ENCODE measurements around the gene TLR7. TPM values are rescaled to one million over a fixed set of nuclear protein-coding genes. Genes with fewer than 3 reads are reported as not detected.

The TLR7 gene
- polyA plus RNA-seq, 3 donors from 2014 or later: 0.66 TPM; not detected in 2

DNA sequence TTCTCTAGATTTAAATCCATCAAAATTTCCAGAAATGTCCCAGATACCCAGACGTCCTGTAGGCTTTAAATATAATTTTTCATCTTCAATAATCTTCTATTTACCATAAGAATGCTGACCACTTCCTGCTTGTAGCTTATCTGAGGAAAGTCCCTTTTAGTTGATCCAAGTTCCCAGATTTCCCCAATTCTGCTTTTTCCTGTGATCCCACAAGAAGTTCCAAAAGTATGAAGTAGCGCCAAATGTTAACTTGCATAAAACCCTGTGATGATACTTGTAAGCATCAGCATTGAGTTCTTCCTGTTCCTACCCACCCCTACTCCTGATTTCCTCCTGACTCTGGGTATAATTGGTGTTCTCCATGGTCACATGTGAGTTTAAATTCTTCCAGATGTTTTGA lies 29.0 kb downstream of the TLR7 start:
- Mint-ChIP-seq H3K27me3 (ENCODE audit: low read depth in 3 of 3) (peaks cover 0 to 12% (median 0%) of the 10 kb centered on the region in 3 donors), H3K4me3 (no peak overlapping the region), H3K36me3 (no peaks in the 10 kb centered on the region), H3K9me3 (no peaks in the 10 kb centered on the region), H3K27ac (no peak overlapping the region), H3K4me1 (peaks cover 11 to 14% of the 10 kb centered on the region in 2 donors)
- DNase-seq: no peak

GRCh38 chrX:12896935-12897334 lies 30.1 kb downstream of the TLR7 start:
- Mint-ChIP-seq H3K36me3 (no peaks in the 10 kb centered on the region), H3K9me3 (no peaks in the 10 kb centered on the region), H3K4me1 (peaks cover 6% of the 10 kb centered on the region in 2 donors), H3K4me3 (no peak overlapping the region), H3K27ac (no peak overlapping the region), H3K27me3 (ENCODE audit: low read depth in 3 of 3) (peaks cover 0 to 11% (median 0%) of the 10 kb centered on the region in 3 donors)
- DNase-seq: no peak

DNA sequence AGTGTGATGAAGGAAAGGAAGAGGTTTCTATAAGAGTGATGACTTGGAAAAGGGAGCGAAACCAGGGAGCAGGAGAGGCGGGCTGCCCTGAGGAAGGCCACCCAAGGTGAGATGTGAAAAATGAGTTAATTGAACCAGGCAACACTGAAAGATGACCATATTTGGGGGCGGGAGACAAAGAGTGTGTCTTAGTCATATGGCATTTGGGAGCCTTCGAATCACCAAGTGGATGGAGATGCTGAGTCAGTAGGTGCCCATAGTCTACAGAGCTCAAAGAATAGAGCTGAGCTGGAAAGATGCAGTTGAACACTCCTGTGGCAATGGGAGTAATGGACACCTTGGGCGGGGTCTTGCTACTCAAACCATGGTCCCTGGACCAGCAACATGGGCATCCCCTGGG lies 31.2 kb downstream of the TLR7 start:
- no peak overlapping the region for H3K27ac Mint-ChIP-seq
- H3K4me1 Mint-ChIP-seq: peaks cover 0 to 2% of the 10 kb centered on the region in 2 donors
- no peak overlapping the region for H3K4me3 Mint-ChIP-seq
- DNase-seq: no peak
- no peaks in the 10 kb centered on the region for H3K9me3 Mint-ChIP-seq
- no peaks in the 10 kb centered on the region for H3K36me3 Mint-ChIP-seq
- H3K27me3 Mint-ChIP-seq (ENCODE audit: low read depth in 3 of 3): peaks cover 0 to 11% (median 0%) of the 10 kb centered on the region in 3 donors

GRCh38 chrX:12899506-12899905 lies 32.6 kb downstream of the TLR7 start:
- Mint-ChIP-seq H3K9me3 (no peaks in the 10 kb centered on the region), H3K36me3 (no peaks in the 10 kb centered on the region), H3K4me3 (no peak overlapping the region), H3K4me1 (peaks cover 0 to 2% of the 10 kb centered on the region in 2 donors), H3K27me3 (ENCODE audit: low read depth in 3 of 3) (peaks cover 0 to 4% (median 0%) of the 10 kb centered on the region in 3 donors), H3K27ac (no peak overlapping the region)
- no peak for DNase-seq

GRCh38 chrX:12901486-12901885 lies 34.6 kb downstream of the TLR7 start:
- Mint-ChIP-seq H3K4me1 (peaks cover 0 to 2% of the 10 kb centered on the region in 2 donors), H3K4me3 (no peak overlapping the region), H3K9me3 (no peaks in the 10 kb centered on the region)

GRCh38 chrX:12903646-12904045 lies 36.8 kb downstream of the TLR7 start:
- Mint-ChIP-seq H3K4me3 (no peak overlapping the region), H3K9me3 (no peaks in the 10 kb centered on the region), H3K36me3 (no peaks in the 10 kb centered on the region), H3K27ac (no peak overlapping the region), H3K27me3 (ENCODE audit: low read depth in 3 of 3) (peaks cover 0 to 8% (median 1%) of the 10 kb centered on the region in 3 donors), H3K4me1 (peaks cover 0 to 2% of the 10 kb centered on the region in 2 donors)
- no peak for DNase-seq

More at GRCh38 chrX:12901486-12901885, 34.6 kb downstream of the TLR7 start:
- peaks cover 0 to 8% (median 0%) of the 10 kb centered on the region in 3 donors for H3K27me3 Mint-ChIP-seq (ENCODE audit: low read depth in 3 of 3)
- H3K27ac Mint-ChIP-seq: no peak overlapping the region
- peak; percentile 36 to 53 (median 48) for DNase-seq
- H3K36me3 Mint-ChIP-seq: no peaks in the 10 kb centered on the region

DNA sequence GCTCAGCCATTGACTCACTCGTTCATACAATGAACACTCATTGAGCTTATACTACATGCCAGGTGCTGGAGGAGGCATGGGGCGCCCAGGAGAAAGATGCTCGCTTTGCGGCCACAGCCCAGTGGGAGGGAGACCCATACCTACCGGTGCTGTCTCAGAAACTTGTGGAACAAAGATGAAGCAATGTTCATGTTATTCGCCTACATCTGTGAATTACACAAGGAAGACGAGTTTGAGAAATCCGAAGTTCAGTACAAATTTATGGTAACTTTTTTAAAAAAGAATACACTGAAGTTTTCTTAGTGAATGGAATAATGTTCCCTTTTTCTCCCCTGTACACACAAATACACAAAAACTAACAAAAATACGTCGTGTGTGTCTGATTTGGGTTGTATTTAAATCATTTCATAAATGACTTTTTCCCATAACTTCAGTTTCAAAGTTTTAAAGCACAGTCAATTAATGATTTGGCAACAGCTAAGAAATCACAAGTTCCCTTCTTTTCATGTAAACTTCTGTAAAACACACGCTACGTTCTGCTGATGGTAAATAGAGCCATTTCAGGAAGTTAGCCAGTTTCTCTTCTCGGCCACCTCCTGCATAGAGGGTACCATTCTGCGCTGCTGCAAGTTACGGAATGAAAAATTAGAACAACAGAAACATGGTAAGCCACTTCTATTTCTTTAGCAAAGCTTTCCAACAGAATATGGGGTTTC lies 39.3 kb downstream of the TLR7 start, which contains the start of gene TLR8:
Gene TLR8, plus strand, starts transcription at position 575 of the 716 bp plus-strand sequence. Its CDS starts 87 bp downstream, at position 662.
- H3K9me3 Mint-ChIP-seq: no peaks in the 10 kb centered on the region
- H3K4me3 Mint-ChIP-seq: no peak within 1 kb of the TSS
- peaks cover 3% of the 10 kb centered on the region in 2 donors for H3K4me1 Mint-ChIP-seq
- H3K27ac Mint-ChIP-seq: no peak within 1 kb of the TSS
- no peaks in the 10 kb centered on the region for H3K36me3 Mint-ChIP-seq
- H3K27me3 Mint-ChIP-seq (ENCODE audit: low read depth in 3 of 3): peaks cover 0 to 7% (median 1%) of the 10 kb centered on the region in 3 donors
- DNase-seq: no peak

- no peaks in the 10 kb centered on the region for H3K9me3 Mint-ChIP-seq
- H3K4me3 Mint-ChIP-seq: no peak overlapping the region
- H3K27ac Mint-ChIP-seq: no peak overlapping the region
- H3K36me3 Mint-ChIP-seq: no peaks in the 10 kb centered on the region
- H3K27me3 Mint-ChIP-seq (ENCODE audit: low read depth in 3 of 3): peaks cover 0 to 6% (median 1%) of the 10 kb centered on the region in 3 donors
- DNase-seq: no peak
- H3K4me1 Mint-ChIP-seq: peaks cover 2 to 5% of the 10 kb centered on the region in 2 donors
Observed at GRCh38 chrX:12910423-12911121, 43.7 kb downstream of the TLR7 start.

DNA sequence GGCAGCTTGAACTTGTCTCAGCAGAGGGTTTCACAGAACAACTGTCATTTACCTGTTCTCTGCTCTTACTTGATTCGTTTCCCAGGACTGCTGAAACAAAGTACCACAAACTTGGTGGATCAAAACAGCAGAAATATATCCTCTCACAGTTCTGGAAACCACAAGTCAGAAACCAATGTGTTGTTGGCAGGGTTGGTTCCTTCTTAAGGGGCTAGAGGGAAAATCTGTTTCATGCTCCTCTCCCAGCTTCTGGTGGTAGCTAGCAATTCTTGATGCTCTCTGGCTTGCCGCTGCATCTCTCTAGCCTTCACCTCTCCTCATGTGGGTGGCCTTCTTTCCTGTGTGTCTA lies 44.2 kb downstream of the TLR7 start:
- H3K27ac Mint-ChIP-seq: no peak overlapping the region

DNA sequence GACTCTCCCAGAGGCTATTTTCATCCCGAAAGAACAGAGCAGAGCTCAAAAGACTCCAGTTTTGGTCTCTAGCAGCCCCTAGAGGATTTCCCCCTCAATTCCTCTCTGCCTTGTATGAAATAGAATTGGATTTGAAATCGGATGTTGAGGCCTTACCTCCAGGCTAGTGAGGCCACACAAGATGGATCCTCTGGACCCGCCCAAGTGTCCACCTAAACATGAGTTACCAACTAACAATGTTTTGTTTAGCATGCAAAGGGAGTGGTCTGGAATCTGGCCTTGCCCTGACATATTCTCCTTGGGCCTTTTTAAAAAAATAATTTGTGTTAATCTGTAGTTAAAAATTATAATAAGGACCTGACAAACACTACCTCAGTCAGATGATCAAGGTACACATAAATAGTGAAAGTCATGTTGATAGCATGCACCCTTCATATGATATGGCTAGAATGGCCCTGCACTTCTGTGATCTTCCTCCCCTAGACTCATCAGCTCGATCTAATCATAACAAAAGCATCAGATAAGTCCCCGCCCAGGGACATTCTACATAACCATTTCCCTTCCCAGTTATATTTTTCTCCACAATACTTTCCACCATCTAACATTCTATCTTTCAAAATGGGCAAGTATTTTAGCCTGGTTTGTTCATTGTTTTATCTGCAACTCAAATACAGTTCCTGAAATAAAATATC lies 46.1 kb downstream of the TLR7 start:
- no peak overlapping the region for H3K27ac Mint-ChIP-seq
- H3K9me3 Mint-ChIP-seq: no peaks in the 10 kb centered on the region
- peaks cover 2 to 5% of the 10 kb centered on the region in 2 donors for H3K4me1 Mint-ChIP-seq
- peaks cover 0 to 10% (median 1%) of the 10 kb centered on the region in 3 donors for H3K27me3 Mint-ChIP-seq (ENCODE audit: low read depth in 3 of 3)
- no peak overlapping the region for H3K4me3 Mint-ChIP-seq
- H3K36me3 Mint-ChIP-seq: no peaks in the 10 kb centered on the region
- no peak for DNase-seq

More for the DNA sequence above, 44.2 kb downstream of the TLR7 start:
- Mint-ChIP-seq H3K9me3 (no peaks in the 10 kb centered on the region), H3K4me3 (no peak overlapping the region), H3K36me3 (no peaks in the 10 kb centered on the region), H3K27me3 (ENCODE audit: low read depth in 3 of 3) (peaks cover 0 to 4% (median 1%) of the 10 kb centered on the region in 3 donors), H3K4me1 (peaks cover 2 to 5% of the 10 kb centered on the region in 2 donors)
- no peak for DNase-seq

DNA sequence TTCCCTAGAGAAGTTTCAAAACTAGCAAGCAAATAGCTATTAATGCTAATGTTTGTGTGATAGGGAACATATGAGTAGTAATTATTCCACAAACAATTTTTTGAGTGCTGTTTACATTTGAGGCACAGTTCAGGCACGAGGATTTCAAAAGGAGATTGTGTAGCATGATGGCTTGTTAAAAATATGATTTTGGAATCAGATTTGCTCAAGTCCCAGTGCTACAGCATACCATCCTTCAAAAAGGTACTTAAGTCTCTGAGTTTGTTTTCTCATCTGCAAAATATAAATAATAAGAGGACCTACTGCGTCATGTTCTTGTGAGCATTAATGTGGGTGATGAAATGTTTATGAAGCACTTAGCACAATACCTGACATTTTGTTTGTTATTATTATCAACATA lies 50.9 kb downstream of the TLR7 start:
- Mint-ChIP-seq H3K27ac (no peak overlapping the region), H3K36me3 (no peaks in the 10 kb centered on the region), H3K4me3 (no peak overlapping the region), H3K4me1 (no peaks in the 10 kb centered on the region), H3K27me3 (ENCODE audit: low read depth in 3 of 3) (peaks cover 0 to 16% (median 4%) of the 10 kb centered on the region in 3 donors), H3K9me3 (no peaks in the 10 kb centered on the region)
- no peak for DNase-seq

DNA sequence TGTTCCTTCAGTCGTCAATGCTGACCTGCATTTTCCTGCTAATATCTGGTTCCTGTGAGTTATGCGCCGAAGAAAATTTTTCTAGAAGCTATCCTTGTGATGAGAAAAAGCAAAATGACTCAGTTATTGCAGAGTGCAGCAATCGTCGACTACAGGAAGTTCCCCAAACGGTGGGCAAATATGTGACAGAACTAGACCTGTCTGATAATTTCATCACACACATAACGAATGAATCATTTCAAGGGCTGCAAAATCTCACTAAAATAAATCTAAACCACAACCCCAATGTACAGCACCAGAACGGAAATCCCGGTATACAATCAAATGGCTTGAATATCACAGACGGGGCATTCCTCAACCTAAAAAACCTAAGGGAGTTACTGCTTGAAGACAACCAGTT lies 52.2 kb downstream of the TLR7 start:
- DNase-seq: peak in 1 of 3 donors; percentile 3
- no peak overlapping the region for H3K27ac Mint-ChIP-seq

GRCh38 chrX:12919620-12920019 lies 52.7 kb downstream of the TLR7 start:
- H3K4me3 Mint-ChIP-seq: no peak overlapping the region
- no peaks in the 10 kb centered on the region for H3K9me3 Mint-ChIP-seq
- H3K4me1 Mint-ChIP-seq: no peaks in the 10 kb centered on the region
- H3K36me3 Mint-ChIP-seq: no peaks in the 10 kb centered on the region
- no peak overlapping the region for H3K27ac Mint-ChIP-seq
- no peak for DNase-seq
- peaks cover 0 to 16% (median 4%) of the 10 kb centered on the region in 3 donors for H3K27me3 Mint-ChIP-seq (ENCODE audit: low read depth in 3 of 3)

More for the DNA sequence above, 52.2 kb downstream of the TLR7 start:
- peaks cover 0 to 16% (median 4%) of the 10 kb centered on the region in 3 donors for H3K27me3 Mint-ChIP-seq (ENCODE audit: low read depth in 3 of 3)
- no peaks in the 10 kb centered on the region for H3K9me3 Mint-ChIP-seq
- H3K4me3 Mint-ChIP-seq: no peak overlapping the region
- no peaks in the 10 kb centered on the region for H3K4me1 Mint-ChIP-seq
- H3K36me3 Mint-ChIP-seq: no peaks in the 10 kb centered on the region

- Mint-ChIP-seq H3K4me3 (no peak overlapping the region), H3K4me1 (no peaks in the 10 kb centered on the region), H3K27ac (no peak overlapping the region), H3K9me3 (peaks cover 0 to 2% (median 0%) of the 10 kb centered on the region in 6 donors), H3K27me3 (ENCODE audit: low read depth in 3 of 3) (peaks cover 0 to 17% (median 4%) of the 10 kb centered on the region in 3 donors), H3K36me3 (no peaks in the 10 kb centered on the region)
- no peak for DNase-seq
Observed at GRCh38 chrX:12920990-12921389, 54.1 kb downstream of the TLR7 start.
